Measurements from ENCODE around the gene LRRFIP1.
"Not testable (repeated sequence)": the region's sequence is repeated elsewhere in the genome, so short reads cannot be mapped to it uniquely, and the experiment has no call there.

The LRRFIP1 gene

DNA sequence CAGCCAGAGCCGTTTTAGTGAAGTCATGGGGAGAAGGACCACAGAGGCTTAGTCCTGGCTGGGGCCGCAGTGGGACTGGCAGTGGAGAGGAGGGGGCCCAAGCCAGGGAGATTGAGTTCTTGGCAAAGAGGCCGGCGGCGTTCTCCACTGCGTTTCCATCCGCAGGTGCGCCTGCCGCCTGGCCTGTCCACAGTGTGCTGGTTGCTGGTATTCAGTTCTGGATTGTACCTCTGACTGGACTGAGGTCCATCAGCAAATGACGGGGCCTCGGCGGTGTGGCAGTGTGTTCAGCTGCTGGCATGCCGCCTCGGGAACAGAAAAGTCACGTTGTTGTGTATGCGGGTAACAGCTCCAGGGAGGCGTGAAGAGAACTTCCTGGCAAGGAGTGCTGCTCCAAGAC lies 36.8 kb downstream of the LRRFIP1 start:
- no peak for DNase-seq (ENCODE audit: low read depth)

DNA sequence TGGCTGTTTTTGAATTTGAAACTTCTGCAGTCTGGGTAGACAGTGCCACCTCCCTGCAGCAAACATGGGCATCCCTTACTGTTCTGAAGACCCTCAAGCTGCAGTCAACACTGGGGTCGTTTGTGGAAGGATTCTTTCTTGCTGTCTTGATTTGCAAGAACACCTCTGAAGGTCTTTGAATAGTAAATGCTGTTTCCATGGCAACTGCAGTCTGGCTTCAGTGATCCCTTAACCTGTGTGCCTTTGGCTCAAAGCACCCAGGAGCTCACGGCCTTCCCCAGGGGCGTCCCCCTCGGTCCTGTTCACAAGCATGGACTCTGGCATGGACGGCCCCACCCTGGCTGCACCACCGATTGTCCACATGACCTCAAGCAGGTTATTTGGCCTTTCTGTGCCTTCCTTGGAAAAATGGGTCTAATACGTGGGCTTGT lies 38.3 kb downstream of the LRRFIP1 start:
- DNase-seq (ENCODE audit: low read depth): no peak

DNA sequence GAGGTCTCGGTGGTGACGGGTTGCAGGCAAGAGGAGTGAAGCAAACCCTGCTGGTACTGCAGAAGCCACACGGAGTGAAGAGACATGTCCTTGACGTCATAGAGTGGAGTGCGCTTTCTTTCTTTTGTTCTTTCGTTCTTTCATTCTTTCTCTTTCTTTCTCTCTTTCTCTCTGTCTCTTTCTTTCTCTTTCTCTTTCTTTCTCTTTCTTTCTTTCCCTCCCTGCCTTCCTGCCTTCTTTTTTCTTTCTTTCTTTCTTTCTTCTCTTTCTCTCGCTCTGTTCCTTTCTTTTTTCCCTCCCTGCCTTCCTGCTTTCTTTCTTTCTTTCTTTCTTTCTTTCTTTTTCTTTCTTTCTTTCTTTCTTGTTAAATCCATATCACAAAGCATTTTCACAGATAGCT lies 39.2 kb downstream of the LRRFIP1 start:
- DNase-seq (ENCODE audit: low read depth): no peak

DNA sequence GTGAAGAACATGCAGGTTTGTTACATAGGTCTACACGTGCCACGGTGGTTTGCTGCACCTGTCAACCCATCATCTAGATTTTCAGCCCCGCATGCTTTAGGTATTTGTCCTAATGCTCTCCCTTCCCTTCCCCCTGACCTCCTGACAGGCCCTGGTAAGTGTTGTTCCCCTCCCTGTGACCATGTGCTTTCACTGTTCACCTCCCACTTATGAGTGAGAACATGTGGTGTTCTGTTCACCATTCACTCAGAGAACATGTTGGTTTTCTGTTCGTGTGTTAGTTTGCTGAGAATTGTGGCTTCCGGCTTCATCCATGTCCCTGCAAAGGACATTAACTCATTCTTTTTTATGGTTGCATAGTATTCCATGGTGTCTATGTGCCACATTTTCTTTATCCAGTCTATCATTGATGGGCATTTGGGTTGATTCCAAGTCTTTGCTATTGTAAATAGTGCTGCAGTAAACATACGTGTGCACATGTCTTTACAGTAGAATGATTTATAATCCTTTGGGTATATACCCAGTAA lies 39.7 kb downstream of the LRRFIP1 start:
- not testable (repeated sequence) for DNase-seq (ENCODE audit: low read depth)

DNA sequence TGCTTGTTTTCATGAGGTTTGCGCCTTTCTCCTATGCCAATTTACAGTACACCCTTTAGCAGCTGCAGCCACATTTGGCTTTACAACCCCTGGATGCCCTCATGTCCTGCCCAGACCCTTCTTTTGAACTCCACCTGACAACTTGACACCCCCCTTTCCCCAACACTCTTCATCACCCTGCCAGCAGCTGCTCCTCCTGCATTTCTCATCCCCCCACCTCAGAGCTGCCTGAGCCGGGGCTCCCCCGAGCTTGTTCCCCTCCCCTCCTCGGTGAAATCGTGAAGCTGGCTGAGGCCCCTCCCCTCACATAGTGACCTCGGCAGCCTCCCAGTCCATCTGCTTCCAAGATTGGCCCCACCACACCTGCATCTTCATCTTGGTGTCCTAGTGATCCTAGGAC lies 40.5 kb downstream of the LRRFIP1 start:
- DNase-seq (ENCODE audit: low read depth): no peak

DNA sequence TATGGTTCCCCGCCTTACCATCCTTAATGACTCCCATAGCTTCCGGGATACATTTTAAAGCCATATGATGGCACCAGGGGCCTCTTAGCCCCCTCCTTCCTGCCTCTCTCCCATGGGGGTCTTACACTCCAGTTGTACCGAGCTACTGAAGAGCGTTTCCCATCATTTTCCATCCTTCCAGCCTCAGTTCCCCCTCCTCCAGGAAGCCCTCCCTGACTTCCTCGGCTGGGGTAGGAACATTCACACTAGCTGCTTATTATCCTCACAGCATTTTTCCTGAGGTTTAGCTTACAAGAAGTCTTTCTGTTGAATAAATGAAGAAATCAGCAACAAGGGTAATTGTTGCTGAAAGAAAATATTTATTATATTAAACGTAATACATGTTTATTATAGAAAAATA lies 41.1 kb downstream of the LRRFIP1 start:
- no peak for DNase-seq (ENCODE audit: low read depth)

DNA sequence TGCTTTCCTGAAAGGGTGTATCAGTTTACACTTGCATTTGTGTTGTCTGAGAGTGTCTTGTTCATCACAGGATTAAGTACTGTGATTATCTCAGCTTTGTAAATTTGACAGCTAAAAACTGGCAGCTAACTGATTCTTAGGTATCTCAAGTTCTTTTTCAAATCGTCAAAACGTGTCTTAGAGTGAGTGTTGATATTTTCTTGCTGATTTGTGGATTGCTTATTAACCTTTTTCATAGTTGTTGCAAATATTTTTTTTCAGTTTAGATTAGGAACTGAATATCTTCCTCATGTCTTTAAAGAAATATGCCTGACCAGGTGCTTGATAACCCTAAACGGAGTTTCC lies 41.9 kb downstream of the LRRFIP1 start:
- no peak for DNase-seq (ENCODE audit: low read depth)

DNA sequence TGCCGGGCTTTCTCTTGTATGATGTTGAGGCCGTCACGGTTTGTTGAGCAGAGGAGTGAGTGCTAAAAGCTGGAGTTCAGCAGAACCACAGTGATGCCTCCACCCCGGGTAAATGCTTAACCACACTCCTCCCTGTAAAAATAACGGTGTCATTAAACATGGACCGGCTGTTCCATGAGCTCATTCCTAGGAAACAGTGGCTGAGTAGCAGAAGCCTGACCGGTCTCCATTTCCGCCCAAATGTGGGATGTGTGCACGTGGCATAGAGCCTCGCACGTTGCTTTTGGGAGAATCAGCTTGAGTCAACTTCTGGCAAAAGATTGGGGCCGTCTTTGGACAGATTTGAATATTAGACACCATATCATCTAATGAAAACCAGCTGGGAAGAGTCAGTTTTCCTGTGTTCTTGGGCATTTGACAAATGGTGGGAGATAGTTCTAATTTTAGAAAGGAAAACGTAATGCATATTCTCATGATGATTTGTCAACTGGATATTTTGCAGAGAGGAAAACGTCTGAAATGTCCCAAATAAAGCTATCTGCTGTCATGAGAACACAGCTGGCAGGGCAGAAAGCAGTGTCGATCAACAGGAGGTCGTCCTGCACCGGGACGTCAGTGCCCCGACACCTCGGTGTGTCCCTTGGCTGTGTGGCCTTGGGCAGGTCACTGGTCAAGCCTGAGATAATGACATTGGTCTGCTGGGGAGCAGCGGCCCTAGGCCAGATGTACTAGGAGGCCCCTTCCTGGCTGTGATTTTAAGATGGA lies 42.4 kb downstream of the LRRFIP1 start:
- DNase-seq (ENCODE audit: low read depth): no peak

DNA sequence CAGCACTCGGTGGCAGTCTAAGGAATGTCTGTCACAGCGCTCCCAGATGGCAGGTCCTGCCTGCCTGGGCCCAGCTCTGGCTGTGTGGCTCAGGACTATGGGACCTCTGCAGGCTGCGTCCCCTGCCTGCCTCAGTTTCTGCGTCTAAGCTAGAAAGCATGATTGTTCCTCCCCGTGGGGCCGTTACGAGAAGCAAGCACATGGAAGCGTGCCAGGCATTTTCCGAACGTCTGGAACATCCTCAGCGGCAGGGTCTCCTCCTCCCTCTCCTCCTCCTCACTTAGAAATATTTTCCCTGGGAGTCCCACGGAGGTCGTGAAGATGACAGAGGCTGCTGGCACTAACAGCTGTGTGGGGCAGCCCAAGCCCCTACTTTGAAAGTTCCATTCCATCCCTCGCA lies 43.3 kb downstream of the LRRFIP1 start:
- no peak for DNase-seq (ENCODE audit: low read depth)

DNA sequence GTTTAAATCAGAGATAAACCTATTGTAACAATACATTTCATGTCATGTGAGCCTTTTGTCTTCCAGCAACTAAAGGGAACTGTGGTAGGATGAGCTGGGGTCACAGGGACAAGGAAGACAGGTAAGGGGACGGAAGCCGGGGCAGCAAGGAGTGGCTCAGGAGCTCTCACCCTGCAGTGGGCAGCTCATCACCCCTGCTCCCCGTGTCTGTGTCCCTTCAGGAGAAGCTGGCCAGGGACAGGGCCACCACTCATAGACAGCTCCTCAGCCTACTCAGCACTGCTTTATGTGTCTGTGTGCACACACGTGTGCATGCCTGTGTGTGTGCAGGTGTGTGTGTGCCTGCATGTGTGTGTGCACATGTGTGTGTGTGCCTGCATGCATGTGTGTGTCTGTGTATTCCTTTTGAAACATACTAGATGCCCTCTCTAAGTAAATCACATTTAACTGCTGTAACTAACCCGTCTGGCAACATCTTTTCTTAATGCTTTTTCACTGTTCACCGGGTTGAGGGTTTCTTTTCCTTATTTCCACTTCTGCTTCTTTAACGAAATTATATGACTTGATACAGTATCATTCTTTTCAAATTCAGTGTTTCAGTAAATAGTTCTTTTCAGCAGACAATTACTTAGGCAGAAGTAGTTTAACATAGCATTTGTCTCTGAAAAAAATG lies 44.2 kb downstream of the LRRFIP1 start:
- DNase-seq (ENCODE audit: low read depth): no peak

DNA sequence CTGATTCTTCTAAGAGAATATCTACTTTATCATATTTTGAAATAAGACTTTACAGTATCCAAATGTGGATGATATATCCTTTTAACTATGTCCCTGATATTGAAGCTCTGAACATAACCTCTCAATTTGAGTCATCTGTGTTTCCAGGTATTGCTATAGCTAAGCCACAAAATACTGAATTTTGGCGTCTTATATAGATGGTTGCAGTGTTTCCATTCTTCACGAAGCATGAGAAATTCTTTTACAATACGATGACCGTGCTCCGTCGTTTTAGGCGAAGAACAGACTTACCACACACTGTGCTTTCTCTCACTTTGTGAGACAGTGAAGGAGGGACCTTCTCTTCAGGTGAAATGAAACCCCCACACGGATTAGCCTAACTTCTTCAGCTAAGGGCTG lies 45.3 kb downstream of the LRRFIP1 start:
- DNase-seq (ENCODE audit: low read depth): no peak

DNA sequence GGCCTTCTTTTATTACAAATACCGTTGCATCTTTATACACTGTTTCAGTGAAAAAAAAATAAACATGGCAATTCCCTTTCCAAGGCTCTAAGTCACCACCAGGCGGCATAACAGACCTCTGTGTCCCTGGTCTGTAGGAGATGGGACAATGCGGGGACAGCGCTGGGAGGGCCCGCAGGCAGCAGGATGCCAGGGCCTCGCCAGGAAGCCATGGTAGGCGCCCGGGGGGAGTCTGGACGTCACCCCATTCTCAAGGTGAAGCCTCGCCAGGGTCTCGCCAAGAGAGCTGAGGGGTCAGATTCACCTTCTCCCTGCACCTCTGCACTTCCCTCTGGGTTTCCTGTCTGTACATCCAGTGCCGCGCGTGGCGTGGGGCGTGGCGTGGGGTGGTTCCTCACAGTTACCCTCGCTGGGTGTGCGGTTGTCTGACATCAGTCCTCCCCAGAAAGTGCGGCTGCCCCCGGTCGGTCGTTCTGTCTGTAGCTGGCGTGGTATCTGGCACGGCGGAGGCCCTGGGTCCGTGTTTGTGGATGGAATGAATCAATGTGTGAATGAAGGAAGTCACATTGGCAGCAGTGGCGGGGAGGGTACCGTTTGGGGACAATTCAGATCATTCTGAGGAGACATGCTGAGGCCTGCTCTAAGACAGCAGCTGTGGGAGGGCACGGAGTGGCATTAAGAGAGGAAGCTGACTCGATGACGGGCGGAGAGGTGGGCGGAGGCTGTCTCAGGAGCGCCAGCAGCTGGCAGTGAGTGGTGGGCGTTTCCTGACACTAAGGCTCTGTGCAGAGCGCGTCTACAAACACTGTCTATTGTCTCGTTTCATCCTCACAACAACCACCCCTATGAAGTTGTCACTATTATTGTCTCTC lies 46.0 kb downstream of the LRRFIP1 start:
- DNase-seq (ENCODE audit: low read depth): peak; percentile 83

DNA sequence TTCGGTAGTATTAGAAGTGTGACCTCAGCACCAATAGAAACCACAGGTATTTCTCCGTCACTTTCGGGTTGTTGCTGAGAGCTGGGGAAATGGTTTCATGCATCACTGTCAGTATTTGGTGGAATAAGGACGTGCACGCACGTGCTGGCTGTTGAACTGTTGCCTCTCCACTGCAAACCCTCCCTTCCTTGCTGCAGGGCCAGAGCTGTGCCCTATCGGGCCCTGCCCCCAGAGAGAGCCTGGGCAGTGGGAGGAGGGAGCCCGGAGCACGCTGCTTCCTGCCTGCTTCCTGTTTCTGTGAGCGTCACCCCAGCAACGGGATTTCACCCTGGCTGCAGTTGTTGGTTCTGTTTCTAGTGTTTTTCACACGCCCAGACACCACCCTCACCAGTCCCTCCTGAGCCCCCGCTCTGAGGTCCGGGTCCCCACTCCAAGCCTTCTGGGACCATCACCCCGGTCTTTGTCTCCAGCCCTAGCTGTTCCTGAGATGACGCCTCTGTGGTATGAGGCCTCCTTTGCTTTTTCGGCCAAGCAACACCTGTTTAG lies 47.4 kb downstream of the LRRFIP1 start:
- peak; percentile 67 for DNase-seq (ENCODE audit: low read depth)

DNA sequence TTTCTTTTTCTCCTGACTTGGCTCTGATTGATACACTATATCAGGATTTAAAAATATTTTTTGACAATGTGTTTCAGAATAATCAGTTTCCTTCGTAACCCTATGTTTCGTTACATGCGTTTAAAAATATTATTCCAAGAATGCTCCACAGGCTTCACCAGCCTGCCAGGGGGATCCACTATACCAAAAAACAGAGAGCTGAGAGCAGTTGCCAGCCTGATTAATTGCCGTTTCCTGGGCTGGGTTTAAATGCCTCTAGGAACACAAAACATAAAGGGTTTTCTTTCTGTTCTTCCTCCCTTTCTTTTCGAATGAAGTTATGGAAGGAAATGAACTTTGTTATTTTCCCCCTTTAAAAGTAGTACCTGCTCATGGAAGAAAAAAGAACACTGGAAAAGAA lies 47.9 kb downstream of the LRRFIP1 start:
- DNase-seq (ENCODE audit: low read depth): no peak

DNA sequence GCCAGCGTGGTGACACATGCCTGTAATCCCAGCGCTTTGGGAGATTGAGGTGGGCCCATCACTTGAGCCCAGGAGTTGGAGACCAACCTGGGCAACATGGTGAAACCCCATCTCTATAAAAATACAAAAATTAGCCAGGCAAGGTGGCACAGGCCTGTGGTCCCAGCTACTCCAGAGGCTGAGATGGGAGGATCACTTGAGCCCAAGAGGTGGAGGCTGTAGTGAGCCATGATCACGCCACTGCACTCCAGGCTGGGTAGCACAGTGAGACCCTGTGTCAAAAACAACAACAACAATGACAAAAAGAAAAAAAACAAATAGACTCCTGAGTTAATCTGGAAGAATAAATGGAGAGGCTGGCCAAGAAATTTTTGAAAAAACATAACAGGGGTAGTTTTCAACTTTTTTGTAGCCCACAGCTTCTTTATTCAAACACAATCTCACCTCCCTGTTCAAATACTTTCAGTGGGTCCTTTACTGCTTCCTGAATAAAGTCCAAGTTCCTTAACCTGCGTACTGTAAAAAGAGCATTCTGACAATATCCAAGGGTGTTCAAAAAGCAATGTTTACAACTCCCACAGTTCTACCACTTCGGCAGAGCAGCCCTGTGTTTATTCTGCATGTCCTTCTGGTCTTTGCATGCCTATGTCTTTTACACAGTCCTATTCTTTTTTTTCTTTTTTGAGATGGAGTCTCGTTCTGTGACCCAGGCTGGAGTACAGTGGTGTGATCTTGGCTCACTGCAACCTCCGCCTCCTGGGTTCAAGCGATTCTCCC lies 53.5 kb downstream of the LRRFIP1 start:
- no peak for DNase-seq (ENCODE audit: low read depth)

DNA sequence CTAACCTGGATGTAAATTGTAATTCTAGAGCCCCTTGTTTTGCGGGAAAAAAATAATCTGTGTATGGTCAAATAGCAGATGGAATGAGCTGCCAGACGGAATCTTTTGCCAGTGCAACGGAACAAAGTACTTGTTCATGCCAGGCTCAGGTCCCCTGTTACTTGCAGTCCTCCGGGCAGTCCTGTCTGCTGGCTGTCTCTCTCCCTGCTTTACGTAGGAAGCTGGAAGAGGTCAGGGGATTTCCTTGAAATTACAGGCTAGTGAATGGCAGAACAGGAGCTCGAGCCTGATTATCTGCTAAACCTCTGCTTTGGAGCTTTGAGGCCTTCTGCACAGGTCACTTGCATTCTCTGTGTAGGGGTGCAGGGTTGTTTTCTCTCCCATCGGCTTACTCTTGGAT lies 54.8 kb downstream of the LRRFIP1 start:
- no peak for DNase-seq (ENCODE audit: low read depth)

DNA sequence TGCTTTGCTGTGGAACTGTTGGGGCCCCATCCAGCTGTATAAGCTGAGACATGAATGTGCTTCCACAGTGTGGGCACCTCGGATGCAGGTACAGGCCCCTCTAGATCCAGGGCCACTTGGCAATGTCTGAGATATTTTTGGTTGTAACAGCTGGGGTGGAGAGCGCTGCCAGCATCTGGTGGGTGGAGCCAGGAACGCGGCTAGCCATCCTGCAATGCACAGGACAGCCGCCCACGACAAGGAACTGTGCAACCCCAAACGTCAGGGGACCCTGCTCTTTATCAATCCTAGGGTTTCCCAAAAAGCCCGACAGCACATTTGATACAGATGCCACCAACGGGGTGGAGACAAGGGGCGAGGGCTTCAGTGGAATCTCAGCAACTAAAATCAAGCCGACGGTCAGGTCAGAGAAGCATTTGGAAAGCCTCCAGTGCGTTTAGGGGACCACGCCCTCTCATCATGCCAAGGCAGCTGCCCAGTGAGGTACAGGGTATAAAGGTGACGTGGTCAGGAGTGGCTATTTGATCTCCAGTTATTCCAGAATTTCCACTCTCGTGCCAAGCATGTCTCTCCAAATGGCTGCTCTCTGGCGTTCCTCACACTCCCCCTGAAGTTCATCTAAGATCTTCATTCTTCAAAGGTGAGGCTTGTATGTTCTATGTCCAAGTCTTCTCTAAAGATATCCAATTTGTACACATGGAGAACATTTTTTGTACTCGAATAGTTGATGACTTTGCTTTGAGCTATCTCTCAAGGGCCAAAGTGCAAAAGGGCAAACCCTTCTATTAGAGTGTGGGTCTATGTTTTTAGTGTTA lies 55.7 kb downstream of the LRRFIP1 start:
- DNase-seq (ENCODE audit: low read depth): no peak

DNA sequence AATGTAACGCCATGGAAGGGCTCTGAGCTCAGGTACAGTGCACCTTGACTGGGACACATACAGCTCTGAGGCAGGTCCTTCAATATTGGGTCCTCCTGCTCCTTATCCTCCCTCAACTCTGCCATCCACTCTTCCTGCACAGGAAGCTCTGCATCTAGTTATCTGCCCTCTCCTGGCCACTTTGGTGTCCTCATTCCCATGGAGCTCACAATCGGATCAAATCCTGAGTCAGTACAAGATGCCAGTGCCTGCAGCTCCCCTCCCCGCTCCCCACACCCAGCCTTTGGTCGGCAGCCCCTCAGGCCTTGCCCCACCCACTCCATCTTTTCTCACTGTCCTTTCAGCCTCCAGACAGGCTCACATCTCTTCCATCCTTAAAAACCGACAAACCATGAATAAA lies 58.0 kb downstream of the LRRFIP1 start:
- DNase-seq (ENCODE audit: low read depth): no peak

DNA sequence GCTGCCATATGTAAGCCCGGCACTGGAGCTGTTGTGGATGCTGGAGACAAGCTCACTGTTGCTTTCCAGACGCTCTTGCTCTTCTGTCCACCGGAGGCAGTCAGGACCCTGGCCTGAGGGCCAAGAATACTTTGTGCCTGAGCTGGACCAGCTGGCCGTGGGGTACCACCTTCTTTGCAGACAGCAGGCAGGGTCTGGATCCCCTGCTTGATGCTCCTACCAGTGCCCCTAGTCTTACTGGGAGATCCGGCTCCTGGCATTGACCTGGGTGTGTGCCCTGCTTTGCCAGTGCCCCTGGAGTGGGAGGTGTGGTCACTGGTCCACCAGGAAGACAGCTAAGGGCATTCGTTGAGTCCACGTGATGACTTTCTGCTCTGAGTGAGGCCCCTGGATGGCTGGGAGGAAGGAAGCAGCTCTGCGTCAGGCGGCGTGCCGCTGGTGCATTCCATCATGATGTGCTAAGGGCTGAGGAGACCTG lies 59.3 kb downstream of the LRRFIP1 start:
- no peak for DNase-seq (ENCODE audit: low read depth)

DNA sequence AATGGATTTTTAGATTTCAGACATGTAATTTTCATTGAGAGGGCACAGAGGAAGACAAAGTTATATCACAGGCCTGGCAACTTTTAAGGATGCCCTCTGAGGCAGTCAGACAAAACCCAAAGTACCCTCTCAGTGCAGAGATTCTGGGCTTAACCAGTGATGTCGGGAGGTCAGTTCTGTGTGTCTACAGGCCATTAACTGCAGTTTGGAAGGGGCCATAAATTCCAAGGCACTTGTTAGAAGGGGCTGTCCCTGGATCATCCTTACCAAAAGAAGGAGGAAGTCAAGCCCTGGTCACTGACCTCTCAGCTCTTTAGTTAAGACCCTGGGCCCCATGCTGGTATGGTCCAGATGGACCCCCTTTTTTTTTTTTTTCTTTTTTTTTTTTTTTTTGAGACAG lies 60.7 kb downstream of the LRRFIP1 start:
- no peak for DNase-seq (ENCODE audit: low read depth)

DNA sequence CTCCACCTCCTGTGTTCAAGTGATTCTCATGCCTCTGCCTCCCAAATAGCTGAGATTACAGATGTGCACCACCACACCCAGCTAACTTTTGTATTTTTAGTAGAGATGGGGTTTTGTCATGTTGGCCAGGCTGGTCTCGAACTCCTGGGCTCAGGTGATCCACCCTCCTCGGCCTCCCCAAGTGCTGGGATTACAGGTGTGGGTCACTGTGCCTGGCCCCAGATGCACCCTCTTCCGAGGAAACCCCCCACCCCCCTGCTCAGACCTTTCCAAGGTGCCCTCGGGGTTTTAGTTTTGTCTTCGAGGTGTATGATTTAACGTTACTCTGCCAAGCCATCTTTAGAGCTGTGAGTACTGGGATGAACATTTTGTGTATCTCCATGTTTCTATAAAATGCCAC lies 61.2 kb downstream of the LRRFIP1 start:
- not testable (repeated sequence) for DNase-seq (ENCODE audit: low read depth)
